HEK293T (cell line): ENCODE measurements around the gene RP2.
A peak's percentile ranks its signal among the peaks of the same experiment; 100 is the strongest.

Source experiments
- CTCF ChIA-PET: fragments of 350-600 bp; formaldehyde crosslinking; extraction: SDS; loops from one replicate; lab custom pipeline; 2021; ENCODE audit warnings: antibody characterized with exemption, inconsistent platforms; lab: Yijun Ruan, JAX
- POLR2A ChIA-PET: fragments of 350-600 bp; formaldehyde crosslinking; extraction: SDS; loops from one replicate; lab custom pipeline; 2020; ENCODE audit warnings: antibody characterized with exemption, inconsistent platforms; lab: Yijun Ruan, JAX
- DNase-seq: peaks from one replicate; pipeline ENCODE4 v3.0.0; 2012; ENCODE audit warnings: mixed read lengths; ENCODE audit errors: extremely low spot score
- ARNT ChIP-seq: fragments of 450-650 bp; IDR thresholded peaks from 2 replicates; pipeline ENCODE4 v1.6.1; 2017; ENCODE audit warnings: mild to moderate bottlenecking
- BHLHE40 ChIP-seq: fragments of 450-650 bp; IDR thresholded peaks from 2 replicates; pipeline ENCODE4 v1.6.1; 2016; ENCODE audit warnings: mild to moderate bottlenecking, moderate library complexity, borderline replicate concordance
- CTBP1 ChIP-seq: fragments of 450-650 bp; IDR thresholded peaks from 2 replicates; pipeline ENCODE4 v1.6.1; 2016; ENCODE audit warnings: borderline replicate concordance
- ELF4 ChIP-seq: fragments of 450-650 bp; IDR thresholded peaks from 2 replicates; pipeline ENCODE4 v1.6.1; 2017; ENCODE audit warnings: antibody characterized with exemption
- FOXA1 ChIP-seq: fragments of 450-650 bp; IDR thresholded peaks from 2 replicates; pipeline ENCODE4 v1.6.1; 2016; ENCODE audit warnings: mild to moderate bottlenecking
- FOXK2 ChIP-seq: fragments of 450-650 bp; IDR thresholded peaks from 2 replicates; pipeline ENCODE4 v1.6.1; 2016; ENCODE audit warnings: mild to moderate bottlenecking
- FOXM1 ChIP-seq: fragments of 450-650 bp; IDR thresholded peaks from 2 replicates; pipeline ENCODE4 v1.6.1; 2017; ENCODE audit warnings: mild to moderate bottlenecking, borderline replicate concordance
- HDGF ChIP-seq: fragments of 450-650 bp; IDR thresholded peaks from 2 replicates; pipeline ENCODE4 v1.6.1; 2017; ENCODE audit warnings: antibody characterized with exemption, borderline replicate concordance
- L3MBTL2 ChIP-seq: fragments of 450-650 bp; conservative IDR thresholded peaks from 2 replicates; pipeline ENCODE4 v1.6.1; 2016; ENCODE audit warnings: mild to moderate bottlenecking
- LEF1 ChIP-seq: fragments of 450-650 bp; IDR thresholded peaks from 2 replicates; pipeline ENCODE4 v1.6.1; 2017; ENCODE audit warnings: mild to moderate bottlenecking, borderline replicate concordance
- NFRKB ChIP-seq: fragments of 450-650 bp; IDR thresholded peaks from 2 replicates; pipeline ENCODE4 v1.6.1; 2016; ENCODE audit warnings: mild to moderate bottlenecking, moderate library complexity
- PKNOX1 ChIP-seq: fragments of 450-650 bp; IDR thresholded peaks from 2 replicates; pipeline ENCODE4 v1.6.1; 2016
- SP1 ChIP-seq: fragments of 450-650 bp; IDR thresholded peaks from 2 replicates; pipeline ENCODE4 v1.6.1; 2017
- SUZ12 ChIP-seq: fragments of 450-650 bp; IDR thresholded peaks from 2 replicates; pipeline ENCODE4 v1.6.1; 2016; ENCODE audit warnings: mild to moderate bottlenecking
- TARDBP ChIP-seq: fragments of 450-650 bp; IDR thresholded peaks from 2 replicates; pipeline ENCODE4 v1.6.1; 2016
- ZNF384 ChIP-seq: fragments of 450-650 bp; IDR thresholded peaks from 2 replicates; pipeline ENCODE4 v1.6.1; 2016

Gene RP2

GRCh38 chrX:46796574-46797191 lies 40.2 kb upstream of the RP2 start:
- no peak for TF ChIP-seq FOXA1
- DNase-seq, result peak; percentile 73
- ChIA-PET POLR2A (interaction anchor here (1.2 kb wide), 1 partner anchor 38 kb away, joined by 6 read pairs; the partner anchor contains the start of gene SLC9A7), CTCF (interaction anchor here (0.7 to 1.9 kb wide), 6 partner anchors 17 to 143 kb away, joined by 3 to 6 read pairs (median 4); partner anchors contain the start of gene SLC9A7)

DNA sequence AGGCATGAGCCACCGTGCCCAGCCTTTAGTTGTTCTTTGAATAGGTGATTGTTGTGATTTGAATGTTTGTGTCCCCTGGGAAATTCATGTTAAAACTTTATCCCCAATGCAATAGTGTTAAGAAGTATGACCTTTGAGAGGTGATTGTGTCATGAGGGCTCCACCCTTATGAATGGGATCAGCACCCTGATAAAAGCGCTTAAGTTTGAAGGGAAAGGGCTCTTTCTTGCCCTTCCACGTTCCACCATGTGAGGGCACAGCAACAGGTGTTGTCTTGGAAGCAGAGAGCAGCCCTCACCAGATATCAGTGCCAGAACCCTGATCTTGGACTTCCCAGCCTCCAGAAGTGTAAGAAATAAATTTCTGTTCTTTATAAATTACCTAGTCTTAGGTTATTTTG lies 33.7 kb upstream of the RP2 start:
- ChIA-PET POLR2A (no interaction called here), CTCF (no interaction called here)
- TF ChIP-seq SP1, result no peak
- DNase-seq, result no peak

DNA sequence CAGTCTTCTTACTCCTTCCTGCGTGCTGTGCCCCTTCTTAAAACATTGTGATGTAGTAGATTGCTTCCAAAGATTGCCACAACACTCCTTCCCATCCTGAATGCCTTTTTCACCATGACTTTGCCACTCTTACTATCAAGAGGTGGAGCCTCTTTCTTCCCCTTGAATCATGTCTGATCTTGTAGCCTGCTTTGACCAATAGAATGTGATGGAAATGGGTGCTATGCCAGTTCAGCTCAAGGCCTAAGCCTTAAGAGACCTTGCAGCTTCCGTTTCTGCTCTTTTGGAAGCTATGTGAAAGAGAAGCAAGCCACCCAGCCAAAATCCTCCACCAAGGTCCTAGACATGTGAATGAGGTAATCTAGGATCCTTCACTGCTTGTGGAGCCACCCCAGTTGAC lies 31.6 kb upstream of the RP2 start:
- TF ChIP-seq FOXA1, result no peak
- TF ChIP-seq BHLHE40, result no peak
- DNase-seq, result no peak

DNA sequence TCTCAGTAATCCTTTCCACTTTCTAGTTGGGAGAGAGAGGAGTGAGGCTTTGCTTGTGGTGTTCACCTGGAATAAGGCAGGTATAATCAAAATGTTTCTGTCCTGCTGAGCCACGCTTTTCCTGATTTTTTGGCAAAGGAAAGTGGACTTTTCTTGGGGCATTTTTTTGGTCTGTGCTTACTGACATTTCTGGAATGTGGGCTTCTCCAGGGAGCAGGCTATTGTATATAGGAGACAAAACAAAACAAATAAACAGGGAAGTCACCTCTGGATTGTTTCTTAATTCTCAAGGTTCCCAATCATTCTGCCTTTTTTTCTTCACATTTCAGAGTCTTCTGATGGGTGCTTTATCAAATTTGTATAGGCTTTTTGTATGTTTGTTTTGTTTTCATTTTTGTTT lies 25.7 kb upstream of the RP2 start:
- ChIA-PET CTCF (no interaction called here), POLR2A (no interaction called here)
- no peak for DNase-seq
- TF ChIP-seq L3MBTL2 (no peak), ARNT (no peak), NFRKB (no peak), BHLHE40 (no peak), FOXA1 (no peak), ZNF384 (no peak), FOXK2 (no peak), SP1 (no peak), SUZ12 (no peak), PKNOX1 (no peak), ELF4 (no peak), HDGF (no peak)

More for the DNA sequence above, 31.6 kb upstream of the RP2 start:
- ChIA-PET CTCF (no interaction called here), POLR2A (no interaction called here)

- TF ChIP-seq TARDBP, result no peak
- TF ChIP-seq LEF1, result no peak
- TF ChIP-seq ZNF384, result no peak
- no peak for TF ChIP-seq CTBP1
- TF ChIP-seq SUZ12, result no peak
- TF ChIP-seq HDGF, result no peak
- no peak for TF ChIP-seq SP1
- no peak for TF ChIP-seq FOXK2
- CTCF ChIA-PET, result interaction anchor here (1.0 kb wide), 1 partner anchor 10 kb away, joined by 3 read pairs; no protein-coding TSS in a partner anchor
- no peak for DNase-seq
- POLR2A ChIA-PET, result no interaction called here
Measured at GRCh38 chrX:46812445-46812844, 24.4 kb upstream of the RP2 start.

- ChIA-PET POLR2A (no interaction called here), CTCF (no interaction called here)
- TF ChIP-seq SUZ12, result no peak
- TF ChIP-seq SP1, result no peak
- no peak for TF ChIP-seq TARDBP
- no peak for TF ChIP-seq ZNF384
- no peak for TF ChIP-seq ARNT
- TF ChIP-seq NFRKB, result no peak
- no peak for TF ChIP-seq LEF1
- TF ChIP-seq ELF4, result no peak
- TF ChIP-seq L3MBTL2, result no peak
- TF ChIP-seq HDGF, result no peak
- no peak for TF ChIP-seq BHLHE40
- TF ChIP-seq FOXM1, result no peak
- no peak for TF ChIP-seq FOXA1
- no peak for TF ChIP-seq CTBP1
- no peak for TF ChIP-seq FOXK2
- TF ChIP-seq PKNOX1, result no peak
- DNase-seq, result no peak
Measured at GRCh38 chrX:46814966-46815365, 21.9 kb upstream of the RP2 start.

GRCh38 chrX:46819136-46819535 lies 17.7 kb upstream of the RP2 start:
- TF ChIP-seq SUZ12, result no peak
- TF ChIP-seq ZNF384, result no peak
- no peak for TF ChIP-seq FOXK2
- no peak for TF ChIP-seq CTBP1
- TF ChIP-seq FOXA1, result no peak
- no peak for TF ChIP-seq FOXM1
- TF ChIP-seq ELF4, result no peak
- TF ChIP-seq HDGF, result no peak
- DNase-seq, result no peak
- POLR2A ChIA-PET, result no interaction called here
- CTCF ChIA-PET, result no interaction called here

DNA sequence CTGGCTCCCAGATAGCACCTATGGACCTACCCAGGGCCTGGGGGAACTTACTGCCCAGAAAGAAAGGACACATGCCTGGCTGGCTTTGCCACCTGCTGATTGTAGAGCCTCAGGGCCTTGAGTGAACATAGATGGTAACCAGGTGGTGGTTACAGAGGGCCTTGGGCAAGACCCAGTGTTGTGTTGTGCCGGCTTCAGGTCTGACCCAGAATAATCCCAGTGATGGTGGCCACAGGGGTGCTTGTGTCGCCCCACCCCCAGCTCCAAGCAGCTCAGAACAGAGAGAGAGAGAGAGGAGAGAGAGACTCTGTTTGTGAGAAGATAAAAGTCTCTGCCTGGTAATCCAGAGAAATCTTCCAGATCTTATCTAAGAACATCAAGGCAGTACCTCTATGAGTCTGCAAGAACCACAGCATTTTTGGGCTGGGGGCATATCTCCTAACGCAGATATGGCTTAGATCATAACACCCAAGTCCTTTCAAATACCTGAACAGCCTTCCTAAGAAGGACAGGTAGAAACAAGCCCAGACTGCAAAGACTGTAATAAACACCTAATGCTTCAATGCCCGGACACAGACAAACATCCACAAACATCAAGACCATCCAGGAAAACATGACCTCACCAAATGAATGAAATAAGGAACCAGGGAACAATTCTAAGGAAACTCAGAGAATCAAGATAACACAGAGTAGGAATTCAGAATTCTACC lies 16.3 kb upstream of the RP2 start:
- TF ChIP-seq HDGF, result no peak
- TF ChIP-seq NFRKB, result no peak
- no peak for TF ChIP-seq ZNF384
- TF ChIP-seq FOXA1, result no peak
- TF ChIP-seq LEF1, result no peak
- TF ChIP-seq BHLHE40, result no peak
- TF ChIP-seq SP1, result no peak
- no peak for TF ChIP-seq L3MBTL2
- no peak for TF ChIP-seq ELF4
- TF ChIP-seq CTBP1, result no peak
- TF ChIP-seq ARNT, result no peak
- TF ChIP-seq FOXM1, result no peak
- no peak for TF ChIP-seq SUZ12
- no peak for TF ChIP-seq TARDBP
- no peak for TF ChIP-seq FOXK2
- CTCF ChIA-PET, result interaction anchor here (1.0 kb wide), 1 partner anchor 24 kb away, joined by 3 read pairs; no protein-coding TSS in a partner anchor

More for the DNA sequence above, 16.3 kb upstream of the RP2 start:
- POLR2A ChIA-PET, result no interaction called here
- DNase-seq, result no peak
